PC-3 (cell line): Measurements from ENCODE around the gene TP53INP2. TPM values are rescaled to one million over a fixed set of nuclear protein-coding genes. Genes with fewer than 3 reads are reported as not detected.

Experiments used
- ATAC-seq: fragments of 200-7000 bp; cut with Tn5 transposase; 2 replicates; pipeline ENCODE4 v1.9.1; 2020; ENCODE audit warnings: mild to moderate bottlenecking, moderate library complexity
- BruUV-seq: library from RNA; stranded (reverse); fragments of 400-500 nt; replicated peaks from 2 replicates; lab custom pipeline; 2021; lab: Mats Ljungman, UMichigan
- CTCF ChIA-PET: fragments of 300-600 bp; sonication (Branson Sonifier 250); formaldehyde crosslinking; loops from one replicate; lab custom pipeline; 2022; ENCODE audit warnings: antibody characterized with exemption; lab: Charles Lee
- POLR2A ChIA-PET: fragments of 300-600 bp; sonication (Branson Sonifier 250); formaldehyde crosslinking; loops from one replicate; lab custom pipeline; 2022; ENCODE audit warnings: antibody characterized with exemption; ENCODE audit not compliant: unreplicated experiment; lab: Charles Lee
- DNase-seq: peaks from one replicate; pipeline ENCODE4 v3.0.0-alpha.2; 2015
- H2AFZ ChIP-seq: fragments of 300-600 bp; sonication (generic); 2 replicates; pipeline ENCODE4 v1.6.0; 2016; ENCODE audit warnings: antibody characterized with exemption, low read length
- H3F3A ChIP-seq: fragments of 300-600 bp; sonication (generic); one replicate; pipeline ENCODE4 v1.6.0; 2017; ENCODE audit warnings: antibody characterized with exemption, low read length, control low read depth, mild to moderate bottlenecking; ENCODE audit not compliant: unreplicated experiment
- H3K27ac ChIP-seq: fragments of 300-600 bp; sonication (generic); 2 replicates; pipeline ENCODE4 v1.5.1; 2016; ENCODE audit warnings: mild to moderate bottlenecking, low read length
- H3K27me3 ChIP-seq: fragments of 300-600 bp; sonication (generic); 2 replicates; pipeline ENCODE4 v1.6.1; 2016; ENCODE audit warnings: low read length, mixed read lengths
- H3K36me3 ChIP-seq: fragments of 300-600 bp; sonication (generic); 2 replicates; pipeline ENCODE4 v1.6.1; 2016; ENCODE audit warnings: low read depth, mixed run types, low read length, mixed read lengths
- H3K4me1 ChIP-seq: fragments of 300-600 bp; sonication (generic); 2 replicates; pipeline ENCODE4 v1.5.1; 2016; ENCODE audit warnings: low read length; ENCODE audit not compliant: insufficient read depth
- H3K4me2 ChIP-seq: fragments of 300-600 bp; sonication (generic); 2 replicates; pipeline ENCODE4 v1.6.0; 2016; ENCODE audit warnings: low read length
- H3K4me3 ChIP-seq: fragments of 300-600 bp; sonication (generic); 2 replicates; pipeline ENCODE4 v1.5.1; 2016; ENCODE audit warnings: mild to moderate bottlenecking, low read length, mixed read lengths
- H3K79me2 ChIP-seq: fragments of 300-600 bp; sonication (generic); 2 replicates; pipeline ENCODE4 v1.6.1; 2017; ENCODE audit warnings: low read length, mixed read lengths
- H3K9ac ChIP-seq: fragments of 300-600 bp; sonication (generic); 2 replicates; pipeline ENCODE4 v1.6.0; 2016; ENCODE audit warnings: mild to moderate bottlenecking, low read length
- H3K9me2 ChIP-seq: fragments of 300-600 bp; sonication (generic); replicated peaks from 2 replicates; pipeline ENCODE4 v1.6.1; 2016; ENCODE audit warnings: mixed run types, low read length, mixed read lengths
- H3K9me3 ChIP-seq: fragments of 300-600 bp; sonication (generic); 2 replicates; pipeline ENCODE4 v1.6.1; 2016; ENCODE audit warnings: low read length, mixed read lengths
- H4K20me1 ChIP-seq: fragments of 300-600 bp; sonication (generic); 2 replicates; pipeline ENCODE4 v1.6.1; 2016; ENCODE audit warnings: low read length, mixed read lengths
- EZH2 ChIP-seq: fragments of 300-600 bp; sonication (generic); IDR thresholded peaks from one replicate; pipeline ENCODE4 v1.6.1; 2017; ENCODE audit warnings: antibody characterized with exemption, mild to moderate bottlenecking, low read length; ENCODE audit not compliant: unreplicated experiment
- EZH2phosphoT487 ChIP-seq: fragments of 300-600 bp; sonication (generic); IDR thresholded peaks from 2 replicates; pipeline ENCODE4 v1.6.1; 2018; ENCODE audit warnings: mild to moderate bottlenecking, antibody characterized with exemption, low read length, borderline replicate concordance
- intact Hi-C: fragments of 100-400 bp; cut with micrococcal nuclease; formaldehyde crosslinking; loops from 2 replicates; pipeline ENCODE4 v1.9.0; 2023
- total RNA-seq: library from RNA; depleted of rRNA; stranded (reverse); fragments of >200 nt; gene quantifications from 2 replicates; pipeline ENCODE4 v1.2.3, GENCODE V29; 2014
- TF ChIP-seq, protein P1 (sequence below): fragments of 300-600 bp; sonication (generic); conservative IDR thresholded peaks from 2 replicates; pipeline ENCODE4 v1.5.1; 2017; ENCODE audit warnings: antibody characterized with exemption, low read depth, mild to moderate bottlenecking, low read length

Gene TP53INP2
- total RNA-seq, 1 experiment from 2014 or later = 2.1 TPM

DNA sequence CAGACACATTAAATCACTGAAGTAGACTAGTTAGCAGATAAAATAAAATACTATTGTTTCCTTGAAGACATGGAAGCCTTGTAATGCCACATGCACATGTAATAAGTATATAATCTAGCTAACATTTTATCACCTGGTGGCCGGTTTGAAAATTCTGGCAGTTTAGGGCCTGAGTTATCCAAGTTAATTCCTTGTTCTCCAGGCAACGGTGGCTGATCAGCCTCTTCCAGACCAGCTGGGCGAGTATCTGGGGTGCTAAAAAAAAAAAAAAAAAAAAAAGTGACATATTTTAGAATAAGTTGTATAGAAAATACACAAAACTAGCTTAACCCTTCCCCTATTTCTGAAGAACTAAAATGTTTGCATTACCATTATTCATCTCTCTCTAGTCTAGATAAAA, 42.5 kb downstream of the TP53INP2 start:
- Histone ChIP-seq H4K20me1 (no peaks in the 10 kb centered on the region), H3F3A (no peaks in the 10 kb centered on the region), H3K9ac (no peak overlapping the region), H3K4me1 (no peaks in the 10 kb centered on the region), H3K27ac (no peak overlapping the region), H3K4me2 (no peak overlapping the region), H3K9me2 (no peaks in the 10 kb centered on the region), H2AFZ (no peak overlapping the region), H3K36me3 (peaks cover 62% of the 10 kb centered on the region), H3K4me3 (no peak overlapping the region), H3K27me3 (no peaks in the 10 kb centered on the region), H3K79me2 (no peaks in the 10 kb centered on the region), H3K9me3 (no peaks in the 10 kb centered on the region)
- DNase-seq = no peak
- no TSS peak for BruUV-seq
- TF ChIP-seq, protein P1, sequence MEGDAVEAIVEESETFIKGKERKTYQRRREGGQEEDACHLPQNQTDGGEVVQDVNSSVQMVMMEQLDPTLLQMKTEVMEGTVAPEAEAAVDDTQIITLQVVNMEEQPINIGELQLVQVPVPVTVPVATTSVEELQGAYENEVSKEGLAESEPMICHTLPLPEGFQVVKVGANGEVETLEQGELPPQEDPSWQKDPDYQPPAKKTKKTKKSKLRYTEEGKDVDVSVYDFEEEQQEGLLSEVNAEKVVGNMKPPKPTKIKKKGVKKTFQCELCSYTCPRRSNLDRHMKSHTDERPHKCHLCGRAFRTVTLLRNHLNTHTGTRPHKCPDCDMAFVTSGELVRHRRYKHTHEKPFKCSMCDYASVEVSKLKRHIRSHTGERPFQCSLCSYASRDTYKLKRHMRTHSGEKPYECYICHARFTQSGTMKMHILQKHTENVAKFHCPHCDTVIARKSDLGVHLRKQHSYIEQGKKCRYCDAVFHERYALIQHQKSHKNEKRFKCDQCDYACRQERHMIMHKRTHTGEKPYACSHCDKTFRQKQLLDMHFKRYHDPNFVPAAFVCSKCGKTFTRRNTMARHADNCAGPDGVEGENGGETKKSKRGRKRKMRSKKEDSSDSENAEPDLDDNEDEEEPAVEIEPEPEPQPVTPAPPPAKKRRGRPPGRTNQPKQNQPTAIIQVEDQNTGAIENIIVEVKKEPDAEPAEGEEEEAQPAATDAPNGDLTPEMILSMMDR = no peak
- TF ChIP-seq EZH2 = no peak
- TF ChIP-seq EZH2phosphoT487 = no peak
- no peak for ATAC-seq
- ChIA-PET CTCF (interaction anchor here (0.6 kb wide), 1 partner anchor 129 kb away, joined by 5 read pairs; no protein-coding TSS in a partner anchor), POLR2A (interaction anchor here (0.5 kb wide), 1 partner anchor 20 kb away, joined by 5 read pairs; no protein-coding TSS in a partner anchor)
- intact Hi-C loops = no loop called here

DNA sequence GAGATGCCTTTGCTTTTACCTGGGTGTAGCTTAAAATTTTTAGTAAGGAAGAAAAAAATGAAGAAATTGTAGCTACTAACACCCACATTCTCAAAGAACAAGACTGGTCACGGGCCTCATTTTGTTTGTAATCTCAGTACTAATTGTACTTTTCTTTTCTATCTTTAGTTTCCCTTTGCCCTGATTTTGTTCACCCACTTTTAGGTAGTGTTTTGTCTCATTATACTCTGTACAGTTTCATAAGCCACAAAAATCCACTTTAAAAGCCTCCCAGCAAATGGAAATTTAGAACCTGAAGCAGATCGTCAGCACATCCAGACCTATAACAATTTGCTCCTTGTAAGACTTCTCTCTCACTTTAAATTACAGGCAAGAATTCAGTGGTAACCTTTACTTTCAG, 43.3 kb downstream of the TP53INP2 start:
- no peak overlapping the region for H3K4me2 ChIP-seq
- POLR2A ChIA-PET = no interaction called here
- no peak overlapping the region for H3K9ac ChIP-seq
- H3K36me3 ChIP-seq = peaks cover 58% of the 10 kb centered on the region
- no peaks in the 10 kb centered on the region for H3K27me3 ChIP-seq
- no TSS peak for BruUV-seq
- no peaks in the 10 kb centered on the region for H3F3A ChIP-seq
- no peak overlapping the region for H2AFZ ChIP-seq
- DNase-seq = no peak
- no peak overlapping the region for H3K4me3 ChIP-seq
- no peaks in the 10 kb centered on the region for H3K79me2 ChIP-seq
- no peaks in the 10 kb centered on the region for H3K9me3 ChIP-seq
- H3K27ac ChIP-seq = no peak overlapping the region
- no peak for ATAC-seq
- H4K20me1 ChIP-seq = no peaks in the 10 kb centered on the region
- CTCF ChIA-PET = interaction anchor here (0.6 kb wide), 1 partner anchor 128 kb away, joined by 5 read pairs; no protein-coding TSS in a partner anchor
- TF ChIP-seq, protein P1 = no peak
- TF ChIP-seq EZH2 (no peak), EZH2phosphoT487 (no peak)
- H3K9me2 ChIP-seq = no peaks in the 10 kb centered on the region
- intact Hi-C loops = no loop called here
- no peaks in the 10 kb centered on the region for H3K4me1 ChIP-seq

DNA sequence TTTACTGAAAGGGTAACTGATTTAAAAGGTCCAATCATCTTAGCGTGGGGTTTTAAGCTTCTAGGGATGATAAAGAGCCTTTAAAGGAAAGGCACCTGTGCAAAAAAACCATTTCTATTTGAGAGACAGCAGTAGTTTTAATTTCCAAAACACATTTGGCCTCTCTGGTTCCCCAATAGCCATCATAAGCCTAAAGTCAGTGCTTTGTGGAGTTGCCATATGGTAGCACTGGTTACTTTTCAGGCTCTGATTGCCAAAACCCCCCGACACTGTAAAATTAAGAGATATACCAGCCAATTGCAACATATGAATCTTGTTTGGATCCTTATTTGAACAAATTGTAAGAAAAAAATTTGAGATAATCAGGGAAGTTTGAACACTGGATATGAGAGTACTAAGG, 44.6 kb downstream of the TP53INP2 start:
- H3K79me2 ChIP-seq = no peaks in the 10 kb centered on the region
- CTCF ChIA-PET = no interaction called here

More for the DNA sequence above, 44.6 kb downstream of the TP53INP2 start:
- DNase-seq (no peak), ATAC-seq (no peak)
- Histone ChIP-seq H2AFZ (no peak overlapping the region), H3F3A (no peaks in the 10 kb centered on the region), H3K27ac (no peak overlapping the region), H3K4me3 (no peak overlapping the region), H4K20me1 (no peaks in the 10 kb centered on the region), H3K9me2 (no peaks in the 10 kb centered on the region), H3K27me3 (no peaks in the 10 kb centered on the region), H3K36me3 (peaks cover 53% of the 10 kb centered on the region; the same call in 1 of the 2 replicates), H3K4me2 (no peak overlapping the region), H3K4me1 (no peaks in the 10 kb centered on the region), H3K9ac (no peak overlapping the region), H3K9me3 (no peaks in the 10 kb centered on the region)
- intact Hi-C loops = no loop called here
- BruUV-seq = no TSS peak
- no peak for TF ChIP-seq EZH2
- POLR2A ChIA-PET = no interaction called here
